IMR-90 (cell line): ENCODE data around the gene RBM28. TPM values are rescaled to one million over a fixed set of nuclear protein-coding genes. Genes with fewer than 3 reads are reported as not detected.

Source experiments
- ATAC-seq: fragments of 200-7000 bp; cut with Tn5 transposase; 2 replicates; pipeline ENCODE4 v1.9.1; 2020; ENCODE audit warnings: low read depth, mild to moderate bottlenecking, moderate library complexity
- BruUV-seq: library from RNA; stranded (reverse); fragments of 400-500 nt; replicated peaks from 2 replicates; lab custom pipeline; 2021; lab: Mats Ljungman, UMichigan
- CTCF ChIA-PET: fragments of 300-600 bp; formaldehyde crosslinking; extraction: SDS; loops from one replicate; lab custom pipeline; 2021; ENCODE audit warnings: antibody characterized with exemption; lab: Yijun Ruan, JAX
- POLR2A ChIA-PET: fragments of 300-600 bp; sonication (Branson Sonifier 250); formaldehyde crosslinking; loops from one replicate; lab custom pipeline; 2022; ENCODE audit warnings: antibody characterized with exemption; ENCODE audit not compliant: unreplicated experiment; lab: Charles Lee
- DNase-seq: peaks from one replicate; pipeline ENCODE4 v3.0.0; 2013
- H2AFZ ChIP-seq: replicated peaks from 2 replicates; pipeline ENCODE3; 2013; ENCODE audit warnings: low read length, mild to moderate bottlenecking; ENCODE audit not compliant: poor library complexity
- H2AK5ac ChIP-seq: 2 replicates; pipeline ENCODE4 v1.6.1; 2013; ENCODE audit warnings: low read depth, low read length, inconsistent platforms
- H2AK9ac ChIP-seq: replicated peaks from 2 replicates; pipeline ENCODE3; 2013; ENCODE audit warnings: mild to moderate bottlenecking, low read depth, low read length, moderate library complexity; ENCODE audit not compliant: poor library complexity
- H2BK120ac ChIP-seq: 2 replicates; pipeline ENCODE4 v1.6.1; 2013; ENCODE audit warnings: low read depth, low read length, inconsistent platforms
- H2BK15ac ChIP-seq: 3 replicates; pipeline ENCODE4 v1.6.1; 2013; ENCODE audit warnings: low read depth, low read length, inconsistent platforms
- H2BK20ac ChIP-seq: 2 replicates; pipeline ENCODE4 v1.6.1; 2013; ENCODE audit warnings: low read depth, mild to moderate bottlenecking, inconsistent platforms, low read length, moderate library complexity
- H2BK5ac ChIP-seq: 2 replicates; pipeline ENCODE4 v1.6.1; 2013; ENCODE audit warnings: mild to moderate bottlenecking, low read depth, low read length, inconsistent platforms; ENCODE audit not compliant: poor library complexity, severe bottlenecking
- H3K14ac ChIP-seq: replicated peaks from 2 replicates; pipeline ENCODE4 v1.6.1; 2013; ENCODE audit warnings: low read depth, low read length, inconsistent platforms
- H3K18ac ChIP-seq: 2 replicates; pipeline ENCODE4 v1.6.1; 2013; ENCODE audit warnings: low read depth, low read length, control low read depth
- H3K23ac ChIP-seq: 2 replicates; pipeline ENCODE4 v1.6.1; 2013; ENCODE audit warnings: low read depth, low read length, inconsistent platforms
- H3K27ac ChIP-seq: 2 replicates; pipeline ENCODE4 v1.5.1; 2013; ENCODE audit warnings: mild to moderate bottlenecking, control low read depth, low read length; ENCODE audit not compliant: insufficient read depth
- H3K27me3 ChIP-seq: 2 replicates; pipeline ENCODE4 v1.6.1; 2013; ENCODE audit warnings: low read length; ENCODE audit not compliant: control insufficient read depth, insufficient read depth
- H3K36me3 ChIP-seq: 2 replicates; pipeline ENCODE4 v1.6.1; 2013; ENCODE audit warnings: low read length, mixed read lengths; ENCODE audit not compliant: control insufficient read depth, insufficient read depth
- H3K4ac ChIP-seq: 2 replicates; pipeline ENCODE4 v1.6.1; 2013; ENCODE audit warnings: low read depth, low read length, inconsistent platforms
- H3K4me1 ChIP-seq: 2 replicates; pipeline ENCODE4 v1.6.1; 2013; ENCODE audit warnings: low read length, mixed read lengths; ENCODE audit not compliant: control insufficient read depth, insufficient read depth
- H3K4me2 ChIP-seq: 2 replicates; pipeline ENCODE4 v1.6.1; 2013; ENCODE audit warnings: low read depth, mild to moderate bottlenecking, control low read depth, low read length, moderate library complexity
- H3K4me3 ChIP-seq: 2 replicates; pipeline ENCODE4 v1.5.1; 2013; ENCODE audit warnings: low read depth, mild to moderate bottlenecking, control low read depth, low read length, moderate library complexity; ENCODE audit not compliant: insufficient read depth
- H3K56ac ChIP-seq: 2 replicates; pipeline ENCODE4 v1.6.1; 2013; ENCODE audit warnings: low read length, inconsistent platforms; ENCODE audit not compliant: insufficient read depth; ENCODE audit errors: extremely low read depth
- H3K79me1 ChIP-seq, 2 experiments: 2 replicates each; pipeline ENCODE4 v1.6.1; 2013; ENCODE audit warnings: low read length in 2 of 2, inconsistent platforms in 1 of 2, low read depth in 1 of 2
- H3K9ac ChIP-seq: 2 replicates; pipeline ENCODE4 v1.6.1; 2013; ENCODE audit warnings: low read depth, low read length, control low read depth
- H3K9me1 ChIP-seq: 2 replicates; pipeline ENCODE4 v1.6.1; 2013; ENCODE audit warnings: low read length, inconsistent platforms; ENCODE audit not compliant: insufficient read depth
- H3K9me3 ChIP-seq: 2 replicates; pipeline ENCODE4 v1.6.1; 2013; ENCODE audit warnings: low read length; ENCODE audit not compliant: control insufficient read depth, insufficient read depth
- H4K20me1 ChIP-seq: 2 replicates; pipeline ENCODE4 v1.6.1; 2013; ENCODE audit warnings: low read length, inconsistent platforms; ENCODE audit not compliant: insufficient read depth
- H4K5ac ChIP-seq: 2 replicates; pipeline ENCODE4 v1.6.1; 2013; ENCODE audit warnings: mild to moderate bottlenecking, low read depth, low read length, control low read depth
- H4K8ac ChIP-seq, 2 experiments: 2 replicates each; pipeline ENCODE4 v1.6.1; 2013; ENCODE audit warnings: low read depth in 2 of 2, low read length in 2 of 2, control low read depth in 1 of 2, inconsistent platforms in 1 of 2
- H4K91ac ChIP-seq: 2 replicates; pipeline ENCODE4 v1.6.1; 2013; ENCODE audit warnings: low read depth, low read length, inconsistent platforms; ENCODE audit not compliant: insufficient read depth
- BHLHE40 ChIP-seq: fragments of 150-350 bp; IDR thresholded peaks from 2 replicates; pipeline ENCODE4 v1.6.1; 2016; ENCODE audit warnings: mild to moderate bottlenecking, low read depth, low read length
- CEBPB ChIP-seq: IDR thresholded peaks from 2 replicates; pipeline ENCODE4 v1.6.1; 2012; ENCODE audit warnings: low read depth, low read length, improper control_type of control experiment
- CHD1 ChIP-seq: IDR thresholded peaks from 2 replicates; pipeline ENCODE4 v1.6.1; 2012; ENCODE audit warnings: low read depth, low read length, improper control_type of control experiment
- CTCF ChIP-seq: conservative IDR thresholded peaks from 2 replicates; pipeline ENCODE4 v1.5.1; 2012; ENCODE audit warnings: mild to moderate bottlenecking, low read depth, low read length, improper control_type of control experiment
- ELK1 ChIP-seq: fragments of 150-350 bp; IDR thresholded peaks from 2 replicates; pipeline ENCODE4 v1.6.1; 2016; ENCODE audit warnings: low read depth, mild to moderate bottlenecking, low read length, moderate library complexity, borderline replicate concordance
- FOS ChIP-seq: fragments of 150-350 bp; IDR thresholded peaks from 2 replicates; pipeline ENCODE4 v1.6.1; 2016; ENCODE audit warnings: low read depth, low read length
- MAZ ChIP-seq: IDR thresholded peaks from 2 replicates; pipeline ENCODE4 v1.6.1; 2012; ENCODE audit warnings: low read depth, mild to moderate bottlenecking, low read length, improper control_type of control experiment, moderate library complexity, borderline replicate concordance
- NFE2L2 ChIP-seq: fragments of 150-350 bp; IDR thresholded peaks from 2 replicates; pipeline ENCODE4 v1.6.1; 2016; ENCODE audit warnings: low read depth, mild to moderate bottlenecking, low read length
- POLR2A ChIP-seq: IDR thresholded peaks from 2 replicates; pipeline ENCODE4 v1.6.1; 2012; ENCODE audit warnings: mild to moderate bottlenecking, low read depth, low read length
- RAD21 ChIP-seq: IDR thresholded peaks from 2 replicates; pipeline ENCODE4 v1.6.1; 2012; ENCODE audit warnings: low read length, improper control_type of control experiment
- RFX5 ChIP-seq: IDR thresholded peaks from 2 replicates; pipeline ENCODE4 v1.8.0; 2012; ENCODE audit warnings: low read depth, mild to moderate bottlenecking, low read length, moderate library complexity
- USF2 ChIP-seq: fragments of 150-350 bp; IDR thresholded peaks from 2 replicates; pipeline ENCODE4 v1.6.1; 2017; ENCODE audit warnings: mild to moderate bottlenecking, antibody characterized with exemption, low read length, low read depth
- WGBS, 2 experiments: methylation state at CpG; one replicate each; pipeline versions ENCODE4 v1.1.5 to v1.1.7; 2013; ENCODE audit warnings: missing lambda C conversion rate in 2 of 2; ENCODE audit not compliant: insufficient read length in 1 of 2; ENCODE audit errors: extremely low coverage in 2 of 2; 5-methylcytosine and 5-hydroxymethylcytosine counted together
- dilution Hi-C: fragments of 300-500 bp; cut with HindIII; formaldehyde crosslinking; loops from one replicate; pipeline ENCODE4 v1.14.3; 2018; ENCODE audit warnings: low sequenced_read_pairs; ENCODE audit not compliant: unreplicated experiment
- in situ Hi-C: fragments of 300-500 bp; cut with MboI; formaldehyde crosslinking; loops from 3 replicates; pipeline ENCODE4 v1.14.3; 2019; ENCODE audit warnings: low sequenced_read_pairs, inconsistent platforms, mixed read lengths
- intact Hi-C: fragments of 100-400 bp; cut with micrococcal nuclease; formaldehyde crosslinking; loops from 2 replicates; pipeline ENCODE4 v1.10.0; 2022
- polyA plus RNA-seq, 3 experiments: library from polyadenylated mRNA; depleted of rRNA; stranded (reverse); fragments of >200 nt; gene quantifications; 2 replicates each; pipeline ENCODE4 v1.2.3, GENCODE V29; 2012; ENCODE audit warnings: low replicate concordance in 1 of 3
- total RNA-seq: library from RNA; depleted of rRNA; stranded (reverse); fragments of >200 nt; gene quantifications from 2 replicates; pipeline ENCODE4 v1.2.3, GENCODE V29; 2012

Gene RBM28
- total and polyA plus RNA-seq, 2 of the 4 experiments (the other 2 are of a cell fraction), result 12.4 to 20.4 TPM

- in situ Hi-C loops (no loop called here), dilution Hi-C loops (no loop called here), intact Hi-C loops (no loop called here)
- Histone ChIP-seq H4K91ac (no peak overlapping the region), H3K56ac (no peak overlapping the region), H3K9me3 (no peaks in the 10 kb centered on the region), H4K20me1 (peaks cover 9% of the 10 kb centered on the region; the same call in 1 of the 2 replicates), H3K18ac (no peak overlapping the region), H2BK20ac (no peak overlapping the region), H2BK15ac (no peak overlapping the region), H3K23ac (no peak overlapping the region), H2AK5ac (no peak overlapping the region), H3K4me1 (no peaks in the 10 kb centered on the region), H4K5ac (no peak overlapping the region), H3K27ac (no peak overlapping the region), H3K4ac (no peak overlapping the region), H3K4me2 (no peak overlapping the region), H3K27me3 (peaks cover 15% of the 10 kb centered on the region), H3K36me3 (peaks cover 32% of the 10 kb centered on the region), H2AFZ (no peak overlapping the region), H2AK9ac (no peak overlapping the region), H3K14ac (no peak overlapping the region), H3K9ac (no peak overlapping the region), H3K4me3 (no peak overlapping the region), H4K8ac (no peak overlapping the region), H3K9me1 (no peaks in the 10 kb centered on the region), H2BK120ac (no peak overlapping the region), H3K79me1 (no peaks in the 10 kb centered on the region), H2BK5ac (no peak overlapping the region)
- CTCF ChIA-PET, result interaction anchor here (2.5 kb wide), 1 partner anchor 43 kb away, joined by 12 read pairs; no protein-coding TSS in a partner anchor
- WGBS, 2 experiments, result 89% methylated on average over 3 of the region's 3 CpGs; no CpG with 5 or more reads in 1 of the 2 experiments
- ATAC-seq (no peak), DNase-seq (no peak)
- POLR2A ChIA-PET, result interaction anchor here (0.6 kb wide), 1 partner anchor 747 kb away, joined by 3 read pairs; no protein-coding TSS in a partner anchor
- BruUV-seq, result no TSS peak
- TF ChIP-seq POLR2A, result no peak
- no peak for TF ChIP-seq ELK1
- no peak for TF ChIP-seq MAZ
- TF ChIP-seq CTCF, result no peak
- TF ChIP-seq NFE2L2, result no peak
- TF ChIP-seq BHLHE40, result no peak
- no peak for TF ChIP-seq RFX5
- TF ChIP-seq RAD21, result no peak
- TF ChIP-seq USF2, result no peak
- no peak for TF ChIP-seq FOS
- TF ChIP-seq CEBPB, result no peak
- no peak for TF ChIP-seq CHD1
Measured at GRCh38 chr7:128390871-128391565, 47.3 kb upstream of the RBM28 start.
